ENCODE results near the gene LDLRAD3.

The LDLRAD3 gene

GRCh38 chr11:35924811-35925210 is 19.1 kb upstream of the LDLRAD3 start:
- no peak for DNase-seq (ENCODE audit: extremely low spot score, insufficient read length, low read depth)
- FAIRE-seq: no peak

- no peak for FAIRE-seq
- DNase-seq (ENCODE audit: extremely low spot score, insufficient read length, low read depth): no peak
Observed at GRCh38 chr11:35927104-35927503, 16.8 kb upstream of the LDLRAD3 start.

DNA sequence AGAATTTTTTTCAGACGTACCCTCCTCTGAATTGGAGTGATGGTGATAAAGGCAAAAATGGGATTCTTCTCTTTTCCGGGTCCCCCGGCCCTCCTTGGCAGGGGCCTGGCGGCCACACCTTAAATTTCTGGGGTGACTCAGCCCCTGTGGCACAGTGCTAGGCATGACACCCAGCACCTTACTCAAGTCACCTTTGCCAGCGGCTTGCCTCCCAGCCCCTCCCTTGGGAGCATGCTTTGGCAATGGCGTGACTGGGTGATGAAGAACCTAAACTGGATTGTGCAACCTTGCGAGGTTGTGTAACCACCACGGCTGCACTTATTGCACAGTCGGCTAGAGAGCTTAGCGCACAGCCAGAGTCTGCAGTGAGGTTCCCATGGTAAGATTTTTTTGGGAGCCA is 16.2 kb upstream of the LDLRAD3 start:
- FAIRE-seq (no peak), DNase-seq (ENCODE audit: extremely low spot score, insufficient read length, low read depth) (no peak)

GRCh38 chr11:35928688-35929395 is 15.0 kb upstream of the LDLRAD3 start:
- no peak for FAIRE-seq

DNA sequence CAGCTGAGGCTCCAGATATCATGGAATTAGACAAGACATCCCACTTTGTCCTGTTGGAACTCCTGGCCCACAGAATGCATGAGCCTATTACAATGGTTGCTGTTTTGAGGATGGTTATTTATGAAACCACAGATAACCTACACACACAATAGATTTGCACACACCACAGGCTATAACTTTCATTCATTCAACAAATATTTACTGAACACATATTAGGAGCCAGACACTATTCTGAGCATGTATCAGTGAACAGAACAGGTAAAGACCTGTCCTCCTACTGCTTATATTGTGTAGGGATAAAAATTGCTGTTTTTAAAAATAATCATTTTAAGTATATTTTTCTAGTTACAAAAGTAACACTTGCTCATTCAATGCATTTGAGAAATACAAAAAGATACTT is 13.4 kb upstream of the LDLRAD3 start:
- no peak for FAIRE-seq
- no peak for DNase-seq (ENCODE audit: extremely low spot score, insufficient read length, low read depth)

More at GRCh38 chr11:35928688-35929395, 15.0 kb upstream of the LDLRAD3 start:
- no peak for DNase-seq (ENCODE audit: extremely low spot score, insufficient read length, low read depth)

DNA sequence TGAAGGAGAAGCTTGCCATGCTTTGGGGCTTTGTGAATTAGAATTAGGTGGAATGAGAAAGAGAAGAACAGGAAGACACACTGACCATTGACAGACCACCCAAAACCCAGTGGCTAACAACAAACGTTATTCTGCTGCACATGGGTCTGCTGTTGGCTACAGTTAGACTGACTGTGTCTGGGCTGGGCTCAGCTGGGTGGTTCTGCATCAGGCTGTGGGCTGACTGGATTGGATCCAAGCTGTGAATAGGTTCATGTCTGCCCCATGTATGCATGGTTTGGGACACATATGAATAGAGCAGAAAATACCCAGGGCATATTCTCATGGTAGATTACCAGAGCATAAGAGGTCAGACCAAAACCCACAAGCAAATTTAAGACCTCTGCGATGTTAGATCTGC is 11.7 kb upstream of the LDLRAD3 start:
- FAIRE-seq (no peak), DNase-seq (ENCODE audit: extremely low spot score, insufficient read length, low read depth) (no peak)

GRCh38 chr11:35932681-35933319 is 11.1 kb upstream of the LDLRAD3 start:
- no peak for FAIRE-seq

DNA sequence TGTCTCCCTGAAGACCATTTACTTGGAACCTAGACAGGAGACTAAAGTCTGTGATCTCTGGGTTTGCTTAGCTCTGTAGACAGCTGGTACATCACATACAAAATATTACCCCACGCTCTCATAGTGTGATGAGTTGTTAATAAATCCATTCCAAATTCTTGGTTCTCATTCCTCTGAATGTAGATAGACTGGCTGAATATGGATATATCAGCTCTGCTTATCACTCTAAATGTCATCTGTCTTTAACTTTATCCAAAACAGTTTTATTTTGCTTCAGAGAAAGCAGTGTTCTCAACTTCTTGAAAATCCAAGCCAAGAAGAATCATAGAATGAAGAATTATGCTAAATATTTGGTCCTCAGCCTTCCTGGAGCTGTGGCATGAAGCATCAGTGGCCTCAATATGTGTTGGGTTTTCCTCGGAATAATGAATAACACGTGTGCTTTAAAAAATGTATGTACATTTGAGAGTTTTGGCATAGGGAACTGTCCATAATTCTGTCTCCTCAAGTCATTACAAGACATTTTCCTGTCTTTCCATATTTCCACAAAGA is 10.5 kb upstream of the LDLRAD3 start:
- FAIRE-seq: no peak
- DNase-seq (ENCODE audit: extremely low spot score, insufficient read length, low read depth): no peak

More at GRCh38 chr11:35932681-35933319, 11.1 kb upstream of the LDLRAD3 start:
- DNase-seq (ENCODE audit: extremely low spot score, insufficient read length, low read depth): no peak

GRCh38 chr11:35934271-35934670 is 9.6 kb upstream of the LDLRAD3 start:
- DNase-seq (ENCODE audit: extremely low spot score, insufficient read length, low read depth) (no peak), FAIRE-seq (no peak)

GRCh38 chr11:35934981-35935380 is 8.9 kb upstream of the LDLRAD3 start:
- FAIRE-seq (no peak), DNase-seq (ENCODE audit: extremely low spot score, insufficient read length, low read depth) (no peak)

DNA sequence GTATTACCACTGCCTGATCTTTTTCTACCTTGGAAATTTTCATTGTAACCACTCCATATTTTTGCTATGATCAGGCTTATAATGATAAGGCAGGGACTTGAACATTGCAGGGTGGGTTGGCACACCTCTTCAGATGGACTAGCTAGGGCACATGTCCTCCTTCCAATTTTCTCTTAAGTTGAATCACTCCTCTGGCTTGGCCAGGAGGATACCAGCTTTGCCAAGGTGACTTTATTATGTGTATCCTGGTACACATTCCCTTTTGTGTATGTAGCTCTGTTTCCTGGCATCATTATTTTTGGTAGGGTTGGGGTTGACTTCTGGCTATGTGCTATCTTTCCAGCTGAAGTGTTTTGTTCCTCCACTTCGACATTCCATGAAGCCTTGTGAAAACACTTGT is 8.5 kb upstream of the LDLRAD3 start:
- FAIRE-seq (no peak), DNase-seq (ENCODE audit: extremely low spot score, insufficient read length, low read depth) (no peak)

GRCh38 chr11:35937111-35937510 is 6.8 kb upstream of the LDLRAD3 start:
- DNase-seq (ENCODE audit: extremely low spot score, insufficient read length, low read depth) (no peak), FAIRE-seq (no peak)

DNA sequence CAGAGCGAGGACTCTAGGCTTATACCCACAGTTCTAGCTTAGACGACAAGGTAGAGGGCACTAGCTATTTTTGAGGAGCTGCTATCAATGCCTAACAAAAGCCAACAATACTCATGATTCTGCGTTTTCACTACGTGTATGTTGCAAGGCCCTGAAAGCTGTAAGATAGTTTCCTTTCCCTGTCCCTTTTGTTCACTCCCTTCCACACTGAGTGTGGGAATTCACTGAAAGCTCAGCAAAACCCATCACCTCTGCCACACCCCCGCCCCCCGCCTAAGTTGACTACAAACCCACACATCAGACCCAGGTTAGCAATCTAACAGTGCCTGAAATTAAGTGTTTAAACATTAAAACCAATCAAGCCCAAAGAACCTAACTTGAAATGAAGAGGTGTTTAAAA is 6.2 kb upstream of the LDLRAD3 start:
- DNase-seq (ENCODE audit: extremely low spot score, insufficient read length, low read depth): no peak
- FAIRE-seq: no peak

DNA sequence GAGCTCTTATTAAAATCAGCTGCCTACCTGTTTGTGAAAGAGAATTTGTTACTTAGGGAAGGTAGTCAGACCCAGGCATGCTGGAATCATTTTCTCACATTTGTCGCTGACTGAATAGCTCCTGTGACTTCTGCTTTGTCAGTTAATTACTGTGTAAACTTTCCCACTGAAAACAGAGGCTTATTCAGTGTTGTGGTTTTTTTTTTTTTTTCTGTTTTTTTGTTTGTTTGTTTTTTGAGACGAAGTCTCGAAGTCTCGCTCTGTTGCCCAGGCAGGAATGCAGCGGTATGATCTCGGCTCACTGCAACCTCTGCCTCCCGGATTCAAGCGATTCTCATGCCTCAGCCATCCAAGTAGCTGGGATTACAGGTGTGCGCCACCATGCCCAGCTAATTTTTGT is 5.6 kb upstream of the LDLRAD3 start:
- FAIRE-seq (no peak), DNase-seq (ENCODE audit: extremely low spot score, insufficient read length, low read depth) (no peak)

DNA sequence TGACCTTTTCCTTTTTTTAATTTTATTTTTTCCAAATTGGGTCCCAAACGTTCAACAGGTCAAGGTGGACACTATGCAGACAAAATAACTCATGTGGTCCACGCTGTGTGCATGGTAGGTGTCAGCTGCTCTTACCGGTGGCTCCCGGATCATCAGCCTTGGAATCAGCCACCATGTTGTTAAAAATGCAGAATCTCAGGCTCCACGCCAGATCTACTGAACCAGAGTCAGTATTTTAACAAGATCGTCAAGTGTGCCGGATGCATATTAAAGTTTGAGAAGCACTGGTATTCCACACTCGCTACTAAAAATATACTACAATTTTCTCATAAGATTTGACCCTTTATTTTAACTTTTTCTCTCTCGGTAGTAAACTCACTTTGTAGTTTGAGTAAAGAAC is 553 bp upstream of the LDLRAD3 start:
- no peak for FAIRE-seq
- DNase-seq (ENCODE audit: extremely low spot score, insufficient read length, low read depth): no peak

GRCh38 chr11:35944503-35945136 is 758 bp downstream of the LDLRAD3 start:
- DNase-seq (ENCODE audit: extremely low spot score, insufficient read length, low read depth): no peak

GRCh38 chr11:35945137-35945518 is 1.3 kb downstream of the LDLRAD3 start:
- FAIRE-seq (no peak), DNase-seq (ENCODE audit: extremely low spot score, insufficient read length, low read depth) (no peak)

More at GRCh38 chr11:35944503-35945136, 758 bp downstream of the LDLRAD3 start:
- no peak for FAIRE-seq

- FAIRE-seq (no peak), DNase-seq (ENCODE audit: extremely low spot score, insufficient read length, low read depth) (no peak)
Observed at GRCh38 chr11:35946766-35947165, 2.9 kb downstream of the LDLRAD3 start.

DNA sequence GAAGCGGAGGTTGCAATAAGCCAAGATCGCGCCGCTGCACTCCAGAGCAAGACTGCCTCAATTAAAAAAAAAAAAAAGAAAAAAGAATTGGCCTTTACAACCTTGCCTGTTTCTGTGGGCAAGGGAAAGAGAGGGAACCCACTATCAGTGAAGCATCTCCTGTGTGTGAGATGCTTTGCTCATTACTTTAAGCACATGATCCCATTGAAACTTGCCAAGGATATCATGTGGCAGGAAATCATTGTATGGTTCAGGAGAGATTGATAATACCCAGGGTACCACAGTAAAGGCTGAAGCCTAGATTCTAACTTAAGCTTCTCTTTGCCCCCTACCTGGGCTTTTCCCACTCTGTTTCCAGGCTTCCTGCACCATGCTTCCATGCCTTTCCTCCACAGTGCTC is 3.6 kb downstream of the LDLRAD3 start:
- DNase-seq (ENCODE audit: extremely low spot score, insufficient read length, low read depth) (no peak), FAIRE-seq (no peak)

DNA sequence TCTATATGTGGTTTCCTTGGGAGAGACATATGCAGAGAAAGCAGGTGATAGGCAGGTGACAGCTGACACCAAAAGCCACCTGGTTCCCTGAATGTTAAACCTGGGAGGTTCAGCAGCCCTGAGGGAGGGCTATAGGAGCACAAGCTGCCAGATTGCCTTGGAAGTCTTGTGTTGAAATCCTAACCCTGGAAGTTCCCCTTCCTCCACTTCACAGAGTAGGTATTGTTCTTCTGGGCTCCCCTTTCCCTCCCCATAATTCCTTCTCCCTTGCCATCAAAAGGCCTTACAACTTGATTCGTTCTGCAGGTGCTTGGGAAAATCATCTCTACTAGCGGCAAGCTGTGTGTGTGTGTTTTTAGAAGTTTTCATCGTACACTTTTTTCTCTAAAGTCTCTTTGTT is 5.4 kb downstream of the LDLRAD3 start:
- FAIRE-seq (no peak), DNase-seq (ENCODE audit: extremely low spot score, insufficient read length, low read depth) (no peak)

DNA sequence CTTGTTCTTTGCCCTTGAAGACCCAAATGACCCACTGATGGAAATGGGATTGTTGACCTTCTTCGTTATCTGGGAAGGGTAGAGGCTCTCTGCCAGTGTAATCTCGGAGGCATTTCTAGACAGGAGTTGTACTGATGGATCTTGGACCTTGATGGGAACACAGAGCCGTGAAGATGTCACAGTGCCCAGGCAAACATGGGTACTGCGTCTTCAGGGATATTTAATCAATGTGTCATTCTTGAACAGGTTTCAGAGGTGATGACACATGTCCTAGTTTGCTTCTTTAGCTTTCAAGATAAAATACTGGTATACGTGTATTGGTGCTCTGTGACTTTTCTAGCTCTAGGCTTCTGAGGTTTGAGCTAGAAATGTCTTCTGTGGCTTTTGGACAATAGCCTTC is 6.2 kb downstream of the LDLRAD3 start:
- no peak for DNase-seq (ENCODE audit: extremely low spot score, insufficient read length, low read depth)
- no peak for FAIRE-seq

All from GM18507 (cell line).